ENCODE results near the gene RPE. TPM values are rescaled to one million over a fixed set of nuclear protein-coding genes. Genes with fewer than 3 reads are reported as not detected.

RPE gene
- total and polyA plus RNA-seq, 10 of the 15 experiments (the other 5 are each of a cell fraction or from before 2014, with no cell fraction given), result 41.5 to 75.3 (median 46.8) TPM

DNA sequence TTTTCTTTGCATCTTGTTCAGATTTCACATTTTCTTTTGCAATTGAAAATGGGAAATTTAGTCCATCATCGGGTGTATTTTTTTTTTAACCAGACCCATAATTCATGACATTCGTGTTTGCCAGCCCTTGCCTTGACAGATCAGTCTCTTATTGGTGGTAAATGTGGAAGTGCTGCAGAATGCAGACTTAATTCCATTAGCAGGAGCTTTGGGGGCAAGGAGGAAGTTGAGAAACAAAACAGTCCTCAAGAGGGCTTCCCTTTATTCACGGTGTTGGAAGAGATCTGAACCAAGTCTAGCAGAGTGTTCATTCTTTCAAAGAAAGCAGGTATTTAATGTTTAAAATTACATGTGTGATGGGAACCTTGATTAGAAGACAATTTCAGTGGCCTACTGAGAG, 16.6 kb upstream of the RPE start:
- intact Hi-C loops (cut with micrococcal nuclease; ENCODE audit: unreplicated experiment) (no loop called here), in situ Hi-C loops (cut with MboI) (no loop called here)

More for the DNA sequence above, 16.6 kb upstream of the RPE start:
- POLR2A ChIA-PET, result no interaction called here
- TF ChIP-seq TAF1 (IDR thresholded peaks at IDR 0.05; ENCODE audit: borderline replicate concordance, low read depth, low read length) (no peak), NRF1 (conservative IDR thresholded peaks at IDR 0.05; ENCODE audit: low read depth, low read length) (no peak), NR2C2 (IDR thresholded peaks at IDR 0.05; ENCODE audit: borderline replicate concordance, control insufficient read depth, insufficient read length, low read depth) (no peak), GABPA (IDR thresholded peaks at IDR 0.05; ENCODE audit: low read depth) (no peak), BCL3 (IDR thresholded peaks at IDR 0.05; ENCODE audit: borderline replicate concordance, insufficient read depth, low read depth, low read length, poor library complexity, severe bottlenecking) (no peak), ESRRA (IDR thresholded peaks at IDR 0.05; ENCODE audit: low read length) (no peak), SRF (IDR thresholded peaks at IDR 0.05; ENCODE audit: low read depth in 2 of 2, low read length in 2 of 2) (no peak), SIX5 (IDR thresholded peaks at IDR 0.05; ENCODE audit: low read depth, low read length, severe bottlenecking) (no peak), ATF2 (IDR thresholded peaks at IDR 0.05; ENCODE audit: low read length) (no peak), TCF7 (IDR thresholded peaks at IDR 0.05; ENCODE audit: borderline replicate concordance) (no peak), CBX5 (IDR thresholded peaks at IDR 0.05; ENCODE audit: low read depth) (no peak), ZZZ3 (IDR thresholded peaks at IDR 0.05; ENCODE audit: control insufficient read depth, insufficient read length, low read depth) (no peak), ATF7 (IDR thresholded peaks at IDR 0.05; ENCODE audit: low read depth) (no peak)
- TF ChIP-seq, protein P1, sequence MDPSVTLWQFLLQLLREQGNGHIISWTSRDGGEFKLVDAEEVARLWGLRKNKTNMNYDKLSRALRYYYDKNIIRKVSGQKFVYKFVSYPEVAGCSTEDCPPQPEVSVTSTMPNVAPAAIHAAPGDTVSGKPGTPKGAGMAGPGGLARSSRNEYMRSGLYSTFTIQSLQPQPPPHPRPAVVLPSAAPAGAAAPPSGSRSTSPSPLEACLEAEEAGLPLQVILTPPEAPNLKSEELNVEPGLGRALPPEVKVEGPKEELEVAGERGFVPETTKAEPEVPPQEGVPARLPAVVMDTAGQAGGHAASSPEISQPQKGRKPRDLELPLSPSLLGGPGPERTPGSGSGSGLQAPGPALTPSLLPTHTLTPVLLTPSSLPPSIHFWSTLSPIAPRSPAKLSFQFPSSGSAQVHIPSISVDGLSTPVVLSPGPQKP (IDR thresholded peaks at IDR 0.05; ENCODE audit: low read depth, low read length), result no peak
- H3K9me3 ChIP-seq (replicated peaks; ENCODE audit: control insufficient read depth, insufficient read depth, low read length), result no peaks in the 10 kb centered on the region
- no peak for FAIRE-seq
- H3K27me3 ChIP-seq (replicated peaks in 1 of 2; ENCODE audit: control insufficient read depth in 2 of 2, insufficient read depth in 2 of 2, low read length in 1 of 2), result no peaks in the 10 kb centered on the region; a peak in 1 of 4 replicates
- no peak for DNase-seq (ENCODE audit: low read depth, low spot score)
- no peak overlapping the region for H3K4me2 ChIP-seq (ENCODE audit: control insufficient read depth, insufficient read depth)
- no peaks in the 10 kb centered on the region for H3K79me2 ChIP-seq (ENCODE audit: control insufficient read depth, insufficient read depth, low read length)
- ATAC-seq, result no peak
- WGBS (ENCODE audit: insufficient coverage, insufficient replicate concordance, low lambda C conversion rate, missing lambda C conversion rate), result 18% methylated on average over 3 of the region's 3 CpGs
- no peaks in the 10 kb centered on the region for H4K20me1 ChIP-seq (ENCODE audit: control insufficient read depth, insufficient read depth)
- H3K36me3 ChIP-seq (ENCODE audit: control insufficient read depth in 2 of 2, insufficient read depth in 2 of 2, low read length in 1 of 2), result no peaks in the 10 kb centered on the region
- no peak overlapping the region for H3K9ac ChIP-seq (ENCODE audit: control insufficient read depth, insufficient read depth, low read length)
- BruUV-seq (replicated peaks), result no TSS peak
- RAD21 ChIA-PET (ENCODE audit: unreplicated experiment), result no interaction called here
- SMC1A ChIA-PET (ENCODE audit: uncharacterized antibody, unreplicated experiment), result interaction anchor here (2.3 kb wide), 1 partner anchor 212 kb away, joined by 5 read pairs; no protein-coding TSS in a partner anchor
- no peak overlapping the region for H3K27ac ChIP-seq (ENCODE audit: control insufficient read depth, insufficient read depth)
- H3K4me1 ChIP-seq (ENCODE audit: control insufficient read depth, insufficient read depth, low read length), result no peaks in the 10 kb centered on the region
- CTCF ChIA-PET, result interaction anchor here (4.3 kb wide), 1 partner anchor 211 kb away, joined by 42 read pairs; no protein-coding TSS in a partner anchor
- no peak overlapping the region for H2AFZ ChIP-seq (ENCODE audit: control insufficient read depth, low read depth, low read length)
- H3K4me3 ChIP-seq, result no peak overlapping the region

All from GM12878 (cell line).